ENCODE data around the gene SPEM2.

The SPEM2 gene

DNA sequence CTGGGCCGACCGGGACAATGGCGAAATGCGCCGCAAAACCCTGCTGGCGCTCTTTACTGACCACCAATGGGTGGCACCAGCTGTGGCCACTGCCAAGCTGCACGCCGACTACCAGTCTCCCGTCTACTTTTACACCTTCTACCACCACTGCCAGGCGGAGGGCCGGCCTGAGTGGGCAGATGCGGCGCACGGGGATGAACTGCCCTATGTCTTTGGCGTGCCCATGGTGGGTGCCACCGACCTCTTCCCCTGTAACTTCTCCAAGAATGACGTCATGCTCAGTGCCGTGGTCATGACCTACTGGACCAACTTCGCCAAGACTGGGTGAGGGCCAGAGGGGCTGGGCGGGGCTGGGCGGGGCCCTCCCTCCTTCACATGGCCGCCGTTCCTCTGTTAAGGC lies 9.6 kb upstream of the SPEM2 start:
- H3K27me3 ChIP-seq (ENCODE audit: low read length) = no peaks in the 10 kb centered on the region
- H3K79me2 ChIP-seq (ENCODE audit: insufficient read depth, low read length) = no peaks in the 10 kb centered on the region
- TF ChIP-seq EZH2phosphoT487 (conservative IDR thresholded peaks at IDR 0.05; ENCODE audit: low read length) = no peak
- TF ChIP-seq, protein P1, sequence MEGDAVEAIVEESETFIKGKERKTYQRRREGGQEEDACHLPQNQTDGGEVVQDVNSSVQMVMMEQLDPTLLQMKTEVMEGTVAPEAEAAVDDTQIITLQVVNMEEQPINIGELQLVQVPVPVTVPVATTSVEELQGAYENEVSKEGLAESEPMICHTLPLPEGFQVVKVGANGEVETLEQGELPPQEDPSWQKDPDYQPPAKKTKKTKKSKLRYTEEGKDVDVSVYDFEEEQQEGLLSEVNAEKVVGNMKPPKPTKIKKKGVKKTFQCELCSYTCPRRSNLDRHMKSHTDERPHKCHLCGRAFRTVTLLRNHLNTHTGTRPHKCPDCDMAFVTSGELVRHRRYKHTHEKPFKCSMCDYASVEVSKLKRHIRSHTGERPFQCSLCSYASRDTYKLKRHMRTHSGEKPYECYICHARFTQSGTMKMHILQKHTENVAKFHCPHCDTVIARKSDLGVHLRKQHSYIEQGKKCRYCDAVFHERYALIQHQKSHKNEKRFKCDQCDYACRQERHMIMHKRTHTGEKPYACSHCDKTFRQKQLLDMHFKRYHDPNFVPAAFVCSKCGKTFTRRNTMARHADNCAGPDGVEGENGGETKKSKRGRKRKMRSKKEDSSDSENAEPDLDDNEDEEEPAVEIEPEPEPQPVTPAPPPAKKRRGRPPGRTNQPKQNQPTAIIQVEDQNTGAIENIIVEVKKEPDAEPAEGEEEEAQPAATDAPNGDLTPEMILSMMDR (IDR thresholded peaks at IDR 0.05; ENCODE audit: insufficient read depth, low read length, poor library complexity, severe bottlenecking) = no peak

DNA sequence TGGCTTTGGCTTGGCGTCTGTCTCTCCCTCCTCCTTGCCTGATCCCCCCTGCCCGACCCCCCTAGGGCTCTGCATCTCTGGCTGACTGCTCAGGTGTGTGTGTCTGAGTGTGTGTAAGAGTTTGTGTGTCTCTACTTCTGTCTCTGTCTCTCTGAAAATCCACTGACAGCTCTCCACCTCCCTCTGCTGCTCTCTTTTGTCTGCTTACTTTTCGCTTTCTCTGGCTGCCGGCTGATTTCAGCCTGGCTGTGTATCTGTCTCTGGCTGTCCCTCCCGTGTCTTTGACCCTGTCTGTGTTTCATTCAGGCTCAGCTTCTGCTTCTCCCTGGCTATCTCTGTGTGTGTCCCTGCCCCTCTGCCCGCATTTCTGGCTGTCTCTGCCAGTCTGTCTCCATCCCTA lies 9.1 kb upstream of the SPEM2 start:
- no peaks in the 10 kb centered on the region for H3K9me2 ChIP-seq (replicated peaks; ENCODE audit: insufficient read depth, low read length)
- TF ChIP-seq, protein P1 (IDR thresholded peaks at IDR 0.05; ENCODE audit: insufficient read depth, low read length, poor library complexity, severe bottlenecking) = no peak
- no peak for TF ChIP-seq EZH2phosphoT487 (conservative IDR thresholded peaks at IDR 0.05; ENCODE audit: low read length)
- H3K9me3 ChIP-seq (ENCODE audit: insufficient read depth, low read length) = no peaks in the 10 kb centered on the region
- no peaks in the 10 kb centered on the region for H3F3A ChIP-seq (ENCODE audit: insufficient read depth)
- H3K9ac ChIP-seq (ENCODE audit: low read length) = no peak overlapping the region
- no peak overlapping the region for H2AFZ ChIP-seq (ENCODE audit: low read depth, low read length, severe bottlenecking)
- H3K27ac ChIP-seq (ENCODE audit: low read depth, low read length) = no peak overlapping the region
- no peaks in the 10 kb centered on the region for H3K79me2 ChIP-seq (ENCODE audit: insufficient read depth, low read length)
- H3K4me3 ChIP-seq (ENCODE audit: insufficient read depth, low read length, poor library complexity, severe bottlenecking) = no peak overlapping the region
- no peaks in the 10 kb centered on the region for H3K36me3 ChIP-seq (ENCODE audit: low read length)
- no peak overlapping the region for H3K4me2 ChIP-seq (ENCODE audit: low read depth, low read length, poor library complexity, severe bottlenecking)
- H3K27me3 ChIP-seq (ENCODE audit: low read length) = no peaks in the 10 kb centered on the region
- no peaks in the 10 kb centered on the region for H4K20me1 ChIP-seq (ENCODE audit: low read depth, low read length)

More for the DNA sequence above, 9.6 kb upstream of the SPEM2 start:
- Histone ChIP-seq H4K20me1 (ENCODE audit: low read depth, low read length) (no peaks in the 10 kb centered on the region), H3K9me2 (replicated peaks; ENCODE audit: insufficient read depth, low read length) (no peaks in the 10 kb centered on the region), H3K36me3 (ENCODE audit: low read length) (no peaks in the 10 kb centered on the region), H2AFZ (ENCODE audit: low read depth, low read length, severe bottlenecking) (no peak overlapping the region), H3K27ac (ENCODE audit: low read depth, low read length) (no peak overlapping the region), H3K4me3 (ENCODE audit: insufficient read depth, low read length, poor library complexity, severe bottlenecking) (no peak overlapping the region), H3K4me2 (ENCODE audit: low read depth, low read length, poor library complexity, severe bottlenecking) (no peak overlapping the region), H3K9ac (ENCODE audit: low read length) (no peak overlapping the region), H3K9me3 (ENCODE audit: insufficient read depth, low read length) (no peaks in the 10 kb centered on the region), H3F3A (ENCODE audit: insufficient read depth) (no peaks in the 10 kb centered on the region)

DNA sequence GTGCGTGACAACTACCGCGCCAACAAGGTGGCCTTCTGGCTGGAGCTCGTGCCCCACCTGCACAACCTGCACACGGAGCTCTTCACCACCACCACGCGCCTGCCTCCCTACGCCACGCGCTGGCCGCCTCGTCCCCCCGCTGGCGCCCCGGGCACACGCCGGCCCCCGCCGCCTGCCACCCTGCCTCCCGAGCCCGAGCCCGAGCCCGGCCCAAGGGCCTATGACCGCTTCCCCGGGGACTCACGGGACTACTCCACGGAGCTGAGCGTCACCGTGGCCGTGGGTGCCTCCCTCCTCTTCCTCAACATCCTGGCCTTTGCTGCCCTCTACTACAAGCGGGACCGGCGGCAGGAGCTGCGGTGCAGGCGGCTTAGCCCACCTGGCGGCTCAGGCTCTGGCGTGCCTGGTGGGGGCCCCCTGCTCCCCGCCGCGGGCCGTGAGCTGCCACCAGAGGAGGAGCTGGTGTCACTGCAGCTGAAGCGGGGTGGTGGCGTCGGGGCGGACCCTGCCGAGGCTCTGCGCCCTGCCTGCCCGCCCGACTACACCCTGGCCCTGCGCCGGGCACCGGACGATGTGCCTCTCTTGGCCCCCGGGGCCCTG lies 8.3 kb upstream of the SPEM2 start:
- no peak overlapping the region for H3K27ac ChIP-seq (ENCODE audit: low read depth, low read length)
- H3K9me3 ChIP-seq (ENCODE audit: insufficient read depth, low read length) = no peaks in the 10 kb centered on the region

More for the DNA sequence above, 8.3 kb upstream of the SPEM2 start:
- H3K79me2 ChIP-seq (ENCODE audit: insufficient read depth, low read length) = no peaks in the 10 kb centered on the region
- TF ChIP-seq, protein P1 (IDR thresholded peaks at IDR 0.05; ENCODE audit: insufficient read depth, low read length, poor library complexity, severe bottlenecking) = no peak
- no peak for TF ChIP-seq EZH2phosphoT487 (conservative IDR thresholded peaks at IDR 0.05; ENCODE audit: low read length)
- no peak overlapping the region for H3K4me3 ChIP-seq (ENCODE audit: insufficient read depth, low read length, poor library complexity, severe bottlenecking)
- no peaks in the 10 kb centered on the region for H3K27me3 ChIP-seq (ENCODE audit: low read length)
- H3F3A ChIP-seq (ENCODE audit: insufficient read depth) = no peaks in the 10 kb centered on the region
- no peaks in the 10 kb centered on the region for H3K36me3 ChIP-seq (ENCODE audit: low read length)
- H4K20me1 ChIP-seq (ENCODE audit: low read depth, low read length) = no peaks in the 10 kb centered on the region
- no peak overlapping the region for H3K9ac ChIP-seq (ENCODE audit: low read length)
- no peaks in the 10 kb centered on the region for H3K9me2 ChIP-seq (replicated peaks; ENCODE audit: insufficient read depth, low read length)
- no peak overlapping the region for H3K4me2 ChIP-seq (ENCODE audit: low read depth, low read length, poor library complexity, severe bottlenecking)
- H2AFZ ChIP-seq (ENCODE audit: low read depth, low read length, severe bottlenecking) = no peak overlapping the region

Measured in SU-DHL-6 (cell line).